ENCODE measurements around the gene ANO2. TPM values are rescaled to one million over a fixed set of nuclear protein-coding genes. Genes with fewer than 3 reads are reported as not detected.

ANO2 gene
- total and polyA plus RNA-seq, 2 experiments from 2014 or later, result 2.3 to 4.6 TPM

DNA sequence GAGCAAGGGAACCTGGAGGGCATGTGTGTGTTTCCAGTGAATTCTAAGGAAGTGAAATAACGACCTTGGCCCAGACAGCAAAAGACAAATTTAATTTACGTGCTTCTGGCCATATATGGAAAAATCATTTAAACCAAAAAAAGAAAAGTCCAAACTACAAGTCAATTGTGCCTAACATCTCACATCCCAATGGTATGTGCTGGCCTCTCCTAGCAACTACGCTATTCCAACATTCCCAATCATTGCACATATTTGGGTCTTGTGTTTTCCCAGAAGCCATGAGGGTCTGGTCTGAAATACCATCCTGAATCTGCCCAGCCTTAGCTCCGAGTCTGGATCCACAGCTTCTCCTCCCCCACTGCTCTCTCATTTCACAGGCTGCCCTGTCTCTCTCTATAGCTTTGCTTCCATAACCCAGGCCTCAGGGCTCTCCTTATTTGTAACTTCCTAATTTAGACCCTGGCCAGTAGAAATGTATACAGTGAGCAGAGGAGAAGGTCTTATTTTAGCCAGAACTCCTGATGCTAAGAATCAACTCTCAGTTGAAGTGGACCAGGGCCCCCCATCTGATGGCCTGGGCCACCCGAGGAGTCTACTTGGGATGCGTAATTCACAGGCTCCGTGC, 224.6 kb downstream of the ANO2 start:
- no peaks in the 10 kb centered on the region for H3K79me2 ChIP-seq (replicated peaks; ENCODE audit: insufficient read depth)
- no peak overlapping the region for H3K27ac ChIP-seq (ENCODE audit: low read depth)
- Mint-ChIP-seq H3K36me3 (ENCODE audit: low read depth) (no peaks in the 10 kb centered on the region), H3K4me1 (peaks cover 9% of the 10 kb centered on the region), H3K9me3 (no peaks in the 10 kb centered on the region), H3K27ac (no peak overlapping the region), H3K4me3 (no peak overlapping the region), H3K27me3 (ENCODE audit: insufficient read depth, low read depth, poor library complexity) (no peaks in the 10 kb centered on the region)
- no peak overlapping the region for H2AFZ ChIP-seq
- H3K4me2 ChIP-seq, result no peak overlapping the region
- DNase-seq (ENCODE audit: low spot score) (no peak), ATAC-seq (no peak)
- no peaks in the 10 kb centered on the region for H3K27me3 ChIP-seq (ENCODE audit: insufficient read depth)
- no peaks in the 10 kb centered on the region for H3K36me3 ChIP-seq (ENCODE audit: insufficient read depth)
- H3K4me3 ChIP-seq, result no peak overlapping the region
- no peaks in the 10 kb centered on the region for H3K9me2 ChIP-seq (ENCODE audit: insufficient read depth)
- H4K20me1 ChIP-seq (replicated peaks; ENCODE audit: insufficient read depth), result no peaks in the 10 kb centered on the region
- no peaks in the 10 kb centered on the region for H3K4me1 ChIP-seq (ENCODE audit: insufficient read depth)
- TF ChIP-seq, protein P1, sequence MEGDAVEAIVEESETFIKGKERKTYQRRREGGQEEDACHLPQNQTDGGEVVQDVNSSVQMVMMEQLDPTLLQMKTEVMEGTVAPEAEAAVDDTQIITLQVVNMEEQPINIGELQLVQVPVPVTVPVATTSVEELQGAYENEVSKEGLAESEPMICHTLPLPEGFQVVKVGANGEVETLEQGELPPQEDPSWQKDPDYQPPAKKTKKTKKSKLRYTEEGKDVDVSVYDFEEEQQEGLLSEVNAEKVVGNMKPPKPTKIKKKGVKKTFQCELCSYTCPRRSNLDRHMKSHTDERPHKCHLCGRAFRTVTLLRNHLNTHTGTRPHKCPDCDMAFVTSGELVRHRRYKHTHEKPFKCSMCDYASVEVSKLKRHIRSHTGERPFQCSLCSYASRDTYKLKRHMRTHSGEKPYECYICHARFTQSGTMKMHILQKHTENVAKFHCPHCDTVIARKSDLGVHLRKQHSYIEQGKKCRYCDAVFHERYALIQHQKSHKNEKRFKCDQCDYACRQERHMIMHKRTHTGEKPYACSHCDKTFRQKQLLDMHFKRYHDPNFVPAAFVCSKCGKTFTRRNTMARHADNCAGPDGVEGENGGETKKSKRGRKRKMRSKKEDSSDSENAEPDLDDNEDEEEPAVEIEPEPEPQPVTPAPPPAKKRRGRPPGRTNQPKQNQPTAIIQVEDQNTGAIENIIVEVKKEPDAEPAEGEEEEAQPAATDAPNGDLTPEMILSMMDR (conservative IDR thresholded peaks at IDR 0.05; ENCODE audit: low read depth in 2 of 2), result no peak
- TF ChIP-seq, protein P2, sequence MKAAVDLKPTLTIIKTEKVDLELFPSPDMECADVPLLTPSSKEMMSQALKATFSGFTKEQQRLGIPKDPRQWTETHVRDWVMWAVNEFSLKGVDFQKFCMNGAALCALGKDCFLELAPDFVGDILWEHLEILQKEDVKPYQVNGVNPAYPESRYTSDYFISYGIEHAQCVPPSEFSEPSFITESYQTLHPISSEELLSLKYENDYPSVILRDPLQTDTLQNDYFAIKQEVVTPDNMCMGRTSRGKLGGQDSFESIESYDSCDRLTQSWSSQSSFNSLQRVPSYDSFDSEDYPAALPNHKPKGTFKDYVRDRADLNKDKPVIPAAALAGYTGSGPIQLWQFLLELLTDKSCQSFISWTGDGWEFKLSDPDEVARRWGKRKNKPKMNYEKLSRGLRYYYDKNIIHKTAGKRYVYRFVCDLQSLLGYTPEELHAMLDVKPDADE (IDR thresholded peaks at IDR 0.05), result no peak
- no peaks in the 10 kb centered on the region for H3F3A ChIP-seq (replicated peaks; ENCODE audit: low read depth)

DNA sequence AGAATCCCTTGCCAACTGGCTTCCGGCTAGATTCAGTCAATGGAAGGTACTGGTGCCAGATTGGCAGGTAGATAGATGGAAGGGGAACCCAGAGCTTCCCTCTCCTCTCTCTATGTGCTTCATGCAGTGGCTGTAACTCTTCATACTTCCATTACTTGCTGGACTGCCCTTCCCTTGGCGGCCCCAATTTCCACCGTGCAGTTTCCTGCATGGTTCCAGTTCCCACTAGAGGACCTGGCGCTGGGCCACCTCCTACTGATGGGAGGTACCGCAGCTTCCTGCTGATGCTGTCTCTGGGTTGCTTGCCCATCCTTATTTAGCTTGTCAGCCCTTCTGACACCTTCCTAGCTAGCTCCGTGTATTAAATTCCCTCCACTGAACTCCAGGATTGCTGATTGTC, 226.4 kb downstream of the ANO2 start:
- Histone ChIP-seq H3K27ac (ENCODE audit: low read depth) (no peak overlapping the region), H4K20me1 (replicated peaks; ENCODE audit: insufficient read depth) (no peaks in the 10 kb centered on the region), H3K4me1 (ENCODE audit: insufficient read depth) (no peaks in the 10 kb centered on the region), H3K4me2 (no peak overlapping the region), H3F3A (replicated peaks; ENCODE audit: low read depth) (no peaks in the 10 kb centered on the region), H2AFZ (no peak overlapping the region), H3K4me3 (no peak overlapping the region), H3K79me2 (replicated peaks; ENCODE audit: insufficient read depth) (no peaks in the 10 kb centered on the region), H3K9me2 (ENCODE audit: insufficient read depth) (no peaks in the 10 kb centered on the region), H3K27me3 (ENCODE audit: insufficient read depth) (no peaks in the 10 kb centered on the region), H3K36me3 (ENCODE audit: insufficient read depth) (no peaks in the 10 kb centered on the region)
- no peak overlapping the region for H3K4me3 Mint-ChIP-seq
- no peak for ATAC-seq
- no peaks in the 10 kb centered on the region for H3K9me3 Mint-ChIP-seq
- no peaks in the 10 kb centered on the region for H3K36me3 Mint-ChIP-seq (ENCODE audit: low read depth)
- H3K27ac Mint-ChIP-seq, result no peak overlapping the region
- no peak for DNase-seq (ENCODE audit: low spot score)
- H3K4me1 Mint-ChIP-seq, result peaks cover 2% of the 10 kb centered on the region; the same call in 1 of the 3 replicates
- no peaks in the 10 kb centered on the region for H3K27me3 Mint-ChIP-seq (ENCODE audit: insufficient read depth, low read depth, poor library complexity)
- no peak for TF ChIP-seq JUNB (IDR thresholded peaks at IDR 0.05; ENCODE audit: unreplicated experiment)
- no peak for TF ChIP-seq POLR2AphosphoS5 (IDR thresholded peaks at IDR 0.05; ENCODE audit: low read depth)
- TF ChIP-seq, protein P1 (conservative IDR thresholded peaks at IDR 0.05; ENCODE audit: low read depth in 2 of 2), result no peak
- no peak for TF ChIP-seq EZH2 (IDR thresholded peaks at IDR 0.05; ENCODE audit: low read depth, unreplicated experiment)
- no peak for TF ChIP-seq STAT1 (IDR thresholded peaks at IDR 0.05; ENCODE audit: unreplicated experiment)
- no peak for TF ChIP-seq EZH2phosphoT487 (IDR thresholded peaks at IDR 0.05; ENCODE audit: unreplicated experiment)
- TF ChIP-seq, protein P2 (IDR thresholded peaks at IDR 0.05), result no peak
- TF ChIP-seq, protein P3, sequence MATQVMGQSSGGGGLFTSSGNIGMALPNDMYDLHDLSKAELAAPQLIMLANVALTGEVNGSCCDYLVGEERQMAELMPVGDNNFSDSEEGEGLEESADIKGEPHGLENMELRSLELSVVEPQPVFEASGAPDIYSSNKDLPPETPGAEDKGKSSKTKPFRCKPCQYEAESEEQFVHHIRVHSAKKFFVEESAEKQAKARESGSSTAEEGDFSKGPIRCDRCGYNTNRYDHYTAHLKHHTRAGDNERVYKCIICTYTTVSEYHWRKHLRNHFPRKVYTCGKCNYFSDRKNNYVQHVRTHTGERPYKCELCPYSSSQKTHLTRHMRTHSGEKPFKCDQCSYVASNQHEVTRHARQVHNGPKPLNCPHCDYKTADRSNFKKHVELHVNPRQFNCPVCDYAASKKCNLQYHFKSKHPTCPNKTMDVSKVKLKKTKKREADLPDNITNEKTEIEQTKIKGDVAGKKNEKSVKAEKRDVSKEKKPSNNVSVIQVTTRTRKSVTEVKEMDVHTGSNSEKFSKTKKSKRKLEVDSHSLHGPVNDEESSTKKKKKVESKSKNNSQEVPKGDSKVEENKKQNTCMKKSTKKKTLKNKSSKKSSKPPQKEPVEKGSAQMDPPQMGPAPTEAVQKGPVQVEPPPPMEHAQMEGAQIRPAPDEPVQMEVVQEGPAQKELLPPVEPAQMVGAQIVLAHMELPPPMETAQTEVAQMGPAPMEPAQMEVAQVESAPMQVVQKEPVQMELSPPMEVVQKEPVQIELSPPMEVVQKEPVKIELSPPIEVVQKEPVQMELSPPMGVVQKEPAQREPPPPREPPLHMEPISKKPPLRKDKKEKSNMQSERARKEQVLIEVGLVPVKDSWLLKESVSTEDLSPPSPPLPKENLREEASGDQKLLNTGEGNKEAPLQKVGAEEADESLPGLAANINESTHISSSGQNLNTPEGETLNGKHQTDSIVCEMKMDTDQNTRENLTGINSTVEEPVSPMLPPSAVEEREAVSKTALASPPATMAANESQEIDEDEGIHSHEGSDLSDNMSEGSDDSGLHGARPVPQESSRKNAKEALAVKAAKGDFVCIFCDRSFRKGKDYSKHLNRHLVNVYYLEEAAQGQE (IDR thresholded peaks at IDR 0.05; ENCODE audit: unreplicated experiment), result no peak
- TF ChIP-seq CREB1 (CRISPR knock-in tag; IDR thresholded peaks at IDR 0.05; ENCODE audit: low read depth), result no peak
- no peak for TF ChIP-seq NANOG (IDR thresholded peaks at IDR 0.05; ENCODE audit: borderline replicate concordance)
- TF ChIP-seq ZNF331 (CRISPR knock-in tag; IDR thresholded peaks at IDR 0.05; ENCODE audit: low read depth), result no peak
- no peak for TF ChIP-seq ZNF114 (CRISPR knock-in tag; IDR thresholded peaks at IDR 0.05)

All from GM23338 (cell line).